Esophagus squamous epithelium (tissue), 4 donors: Measurements from ENCODE around the gene ATPAF1.

Experiments used
- POLR2A ChIP-seq, 4 donors: fragments of 450-650 bp; IDR thresholded peaks; one replicate each; pipeline ENCODE4 v1.6.1; 2017; ENCODE audit warnings: antibody characterized with exemption in 4 of 4, mild to moderate bottlenecking in 4 of 4, moderate library complexity in 3 of 4
- TF ChIP-seq, protein P1 (sequence below), 6 experiments: fragments of 450-650 bp in 4 of 6; fragments of 200-600 bp in 2 of 6; sonication (generic) in 2 of 6; IDR thresholded peaks; one replicate each; pipeline ENCODE4 v1.5.1; 2016 to 2019; ENCODE audit warnings: antibody characterized with exemption in 6 of 6, mild to moderate bottlenecking in 4 of 6, moderate library complexity in 4 of 6

- TF ChIP-seq, protein P1, sequence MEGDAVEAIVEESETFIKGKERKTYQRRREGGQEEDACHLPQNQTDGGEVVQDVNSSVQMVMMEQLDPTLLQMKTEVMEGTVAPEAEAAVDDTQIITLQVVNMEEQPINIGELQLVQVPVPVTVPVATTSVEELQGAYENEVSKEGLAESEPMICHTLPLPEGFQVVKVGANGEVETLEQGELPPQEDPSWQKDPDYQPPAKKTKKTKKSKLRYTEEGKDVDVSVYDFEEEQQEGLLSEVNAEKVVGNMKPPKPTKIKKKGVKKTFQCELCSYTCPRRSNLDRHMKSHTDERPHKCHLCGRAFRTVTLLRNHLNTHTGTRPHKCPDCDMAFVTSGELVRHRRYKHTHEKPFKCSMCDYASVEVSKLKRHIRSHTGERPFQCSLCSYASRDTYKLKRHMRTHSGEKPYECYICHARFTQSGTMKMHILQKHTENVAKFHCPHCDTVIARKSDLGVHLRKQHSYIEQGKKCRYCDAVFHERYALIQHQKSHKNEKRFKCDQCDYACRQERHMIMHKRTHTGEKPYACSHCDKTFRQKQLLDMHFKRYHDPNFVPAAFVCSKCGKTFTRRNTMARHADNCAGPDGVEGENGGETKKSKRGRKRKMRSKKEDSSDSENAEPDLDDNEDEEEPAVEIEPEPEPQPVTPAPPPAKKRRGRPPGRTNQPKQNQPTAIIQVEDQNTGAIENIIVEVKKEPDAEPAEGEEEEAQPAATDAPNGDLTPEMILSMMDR (IDR thresholded peaks at IDR 0.05), result no peak
- no peak for TF ChIP-seq POLR2A (IDR thresholded peaks at IDR 0.05)
Measured at GRCh38 chr1:46617108-46617800, 50.9 kb downstream of the ATPAF1 start.
